K562 (cell line): Measurements from ENCODE around the gene EHBP1L1. TPM values are rescaled to one million over a fixed set of nuclear protein-coding genes. Genes with fewer than 3 reads are reported as not detected.

ENCODE experiments used
- ATF4 ChIP-seq: fragments of 450-650 bp; formaldehyde crosslinking; IDR thresholded peaks from 2 replicates; pipeline ENCODE4 v1.4.0; 2022; ENCODE audit warnings: mild to moderate bottlenecking, moderate library complexity
- E2F4 ChIP-seq: sonication (generic); formaldehyde crosslinking; IDR thresholded peaks from 2 replicates; pipeline ENCODE4 v1.8.0; 2022; ENCODE audit warnings: mild to moderate bottlenecking, low read depth, missing genetic modification reagents
- FOXK1 ChIP-seq: sonication (generic); formaldehyde crosslinking; IDR thresholded peaks from 2 replicates; pipeline ENCODE4 v1.8.0; 2022; ENCODE audit warnings: missing genetic modification reagents, mild to moderate bottlenecking, borderline replicate concordance
- GABPA ChIP-seq: fragments of 200-800 bp; sonication (Bioruptor generic); conservative IDR thresholded peaks from 2 replicates; pipeline ENCODE4 v1.6.1; 2016; ENCODE audit warnings: low read depth, missing genetic modification characterization, missing compliant biosample characterization
- HDAC2 ChIP-seq: fragments of 450-650 bp; IDR thresholded peaks from 2 replicates; pipeline ENCODE4 v1.6.1; 2016; ENCODE audit warnings: mild to moderate bottlenecking
- KAT7 ChIP-seq: sonication (generic); formaldehyde crosslinking; IDR thresholded peaks from 2 replicates; pipeline ENCODE4 v1.8.0; 2022; ENCODE audit warnings: missing genetic modification reagents, mild to moderate bottlenecking, borderline replicate concordance
- KDM1A ChIP-seq, 2 experiments: fragments of 450-650 bp; IDR thresholded peaks; 2 replicates each; pipeline ENCODE4 v1.6.1; 2016; ENCODE audit warnings: mild to moderate bottlenecking in 2 of 2
- MCM7 ChIP-seq, 2 experiments: fragments of 450-650 bp; IDR thresholded peaks; 2 replicates each; pipeline ENCODE4 v1.6.1; 2016 to 2018
- MEIS2 ChIP-seq: fragments of 450-650 bp; IDR thresholded peaks from 2 replicates; pipeline ENCODE4 v1.6.1; 2014; ENCODE audit warnings: mild to moderate bottlenecking; ENCODE audit not compliant: partially characterized antibody
- MIER1 ChIP-seq: fragments of 450-650 bp; IDR thresholded peaks from 2 replicates; pipeline ENCODE4 v1.6.1; 2016; ENCODE audit warnings: antibody characterized with exemption, mild to moderate bottlenecking, low read depth
- NFE2L1 ChIP-seq: fragments of 450-650 bp; IDR thresholded peaks from 2 replicates; pipeline ENCODE4 v1.6.1; 2016; ENCODE audit warnings: missing genetic modification characterization, low read depth, mild to moderate bottlenecking, missing compliant biosample characterization, moderate library complexity, borderline replicate concordance
- PATZ1 ChIP-seq: fragments of 250-450 bp; sonication (Bioruptor Pico); IDR thresholded peaks from 2 replicates; pipeline ENCODE4 v1.5.0; 2020; ENCODE audit warnings: mild to moderate bottlenecking, borderline replicate concordance
- PHB2 ChIP-seq: fragments of 450-650 bp; IDR thresholded peaks from 2 replicates; pipeline ENCODE4 v1.6.1; 2017; ENCODE audit warnings: low read depth
- SMARCC2 ChIP-seq: fragments of 450-650 bp; IDR thresholded peaks from 2 replicates; pipeline ENCODE4 v1.6.1; 2017; ENCODE audit warnings: antibody characterized with exemption, moderate library complexity, mild to moderate bottlenecking, low read depth
- SREBF2 ChIP-seq: sonication (generic); formaldehyde crosslinking; IDR thresholded peaks from 2 replicates; pipeline ENCODE4 v1.4.0; 2020; ENCODE audit warnings: mild to moderate bottlenecking, missing genetic modification reagents
- TEAD2 ChIP-seq: fragments of 450-650 bp; IDR thresholded peaks from 2 replicates; pipeline ENCODE4 v1.6.1; 2016; ENCODE audit warnings: missing genetic modification characterization, control low read depth, missing compliant biosample characterization
- YY1 ChIP-seq, 3 experiments: IDR thresholded peaks; 2 replicates each; pipeline ENCODE4 v1.6.1; 2011; ENCODE audit warnings: low read length in 2 of 3, mild to moderate bottlenecking in 2 of 3, moderate library complexity in 2 of 3, borderline replicate concordance in 1 of 3, control low read depth in 1 of 3, low read depth in 1 of 3; ENCODE audit not compliant: insufficient read depth in 3 of 3, insufficient replicate concordance in 2 of 3, control insufficient read depth in 1 of 3, insufficient read length in 1 of 3; ENCODE audit errors: extremely low read depth in 1 of 3
- ZBTB9 ChIP-seq: fragments of 450-650 bp; formaldehyde crosslinking; IDR thresholded peaks from 2 replicates; pipeline ENCODE4 v1.4.0; 2020; ENCODE audit warnings: mild to moderate bottlenecking, moderate library complexity
- ZKSCAN1 ChIP-seq: fragments of 150-350 bp; IDR thresholded peaks from 2 replicates; pipeline ENCODE4 v1.6.1; 2016; ENCODE audit warnings: low read depth, low read length
- ZNF165 ChIP-seq: fragments of 250-450 bp; sonication (Bioruptor Pico); IDR thresholded peaks from 2 replicates; pipeline ENCODE4 v1.4.0; 2020; ENCODE audit warnings: borderline replicate concordance
- ZNF175 ChIP-seq: fragments of 200-800 bp; sonication (Bioruptor generic); IDR thresholded peaks from 2 replicates; pipeline ENCODE4 v1.6.1; 2016; ENCODE audit warnings: low read depth, mild to moderate bottlenecking, missing genetic modification characterization, missing compliant biosample characterization
- ZNF224 ChIP-seq: sonication (generic); formaldehyde crosslinking; IDR thresholded peaks from 2 replicates; pipeline ENCODE4 v1.8.0; 2022; ENCODE audit warnings: mild to moderate bottlenecking, missing genetic modification reagents
- ZNF316 ChIP-seq: fragments of 450-650 bp; IDR thresholded peaks from 2 replicates; pipeline ENCODE4 v1.6.1; 2016
- ZNF780A ChIP-seq: fragments of 250-450 bp; sonication (Bioruptor Pico); IDR thresholded peaks from 2 replicates; pipeline ENCODE4 v1.5.0; 2021; ENCODE audit warnings: mild to moderate bottlenecking
- polyA plus RNA-seq, 8 experiments: library from polyadenylated mRNA; depleted of rRNA in 4 of 8; stranded (reverse) in 5 of 8; unstranded in 3 of 8; fragments of >200 nt; fragmentation: Nextera tagmentation in 2 of 8; fragmentation: Illumina TruSeq in 1 of 8; extraction: Ambion mirVana in 2 of 8; extraction: Trizol in 1 of 8; gene quantifications; 2 replicates each; pipeline versions ENCODE4 v1.2.1 to v1.2.3, GENCODE V29; 2011 to 2014; ENCODE audit warnings: inconsistent platforms in 1 of 8, missing spikeins in 1 of 8
- total RNA-seq, 7 experiments: library from RNA; depleted of rRNA in 6 of 7; stranded (reverse); fragments of >200 nt in 6 of 7; fragmentation: Illumina TruSeq in 2 of 7; extraction: Trizol in 2 of 7; gene quantifications; 2 replicates each; pipeline versions ENCODE4 v1.2.1 to v1.2.3, GENCODE V29; 2011 to 2021; ENCODE audit warnings: low replicate concordance in 1 of 7

EHBP1L1 gene
- total and polyA plus RNA-seq, 9 of the 15 experiments (the other 6 are each of a cell fraction or from before 2014, with no cell fraction given) = 0.03 to 87.1 (median 26.3) TPM

- TF ChIP-seq PATZ1 (CRISPR knock-in tag) (no peak), MEIS2 (peak; percentile 95), ZBTB9 (peak; percentile 80; the same call in 1 of the 2 replicates), ZNF165 (no peak), E2F4 (no peak), FOXK1 (CRISPR knock-in tag) (no peak), ZNF175 (no peak), KDM1A (IDR thresholded peaks at IDR 0.05) (no peak), ZNF780A (no peak), TEAD2 (tag) (no peak), PHB2 (no peak), ZKSCAN1 (0 out of 2 replicates have a peak, but pooled peaks have one; percentile 13), KAT7 (CRISPR knock-in tag) (no peak), ZNF224 (CRISPR knock-in tag) (no peak), SMARCC2 (no peak), ZNF316 (no peak), NFE2L1 (tag) (no peak), SREBF2 (CRISPR knock-in tag) (no peak), MCM7 (IDR thresholded peaks at IDR 0.05) (no peak), YY1 (IDR thresholded peaks at IDR 0.05; ENCODE audit: borderline replicate concordance in 1 of 3, control insufficient read depth in 1 of 3, extremely low read depth in 1 of 3, insufficient read depth in 3 of 3, insufficient read length in 1 of 3, insufficient replicate concordance in 2 of 3, low read depth in 1 of 3, low read length in 2 of 3) (peak in 1 of 3 experiments; percentile 49), ATF4 (CRISPR knock-in tag) (no peak), MIER1 (no peak), GABPA (tag) (peak; percentile 99), HDAC2 (no peak; the same call in 1 of the 2 replicates)
Observed at GRCh38 chr11:65615229-65615949, 39.5 kb downstream of the EHBP1L1 start, which contains the start of gene PCNX3 (continued).
